GM19240 (cell line): ENCODE measurements around the gene STARD7.
"Not testable (repeated sequence)": the region's sequence is repeated elsewhere in the genome, so short reads cannot be mapped to it uniquely, and the experiment has no call there.

Experiments
- DNase-seq: peaks from one replicate; pipeline ENCODE4 v3.0.0; 2011; ENCODE audit warnings: low spot score; ENCODE audit not compliant: insufficient read length

The STARD7 gene

DNA sequence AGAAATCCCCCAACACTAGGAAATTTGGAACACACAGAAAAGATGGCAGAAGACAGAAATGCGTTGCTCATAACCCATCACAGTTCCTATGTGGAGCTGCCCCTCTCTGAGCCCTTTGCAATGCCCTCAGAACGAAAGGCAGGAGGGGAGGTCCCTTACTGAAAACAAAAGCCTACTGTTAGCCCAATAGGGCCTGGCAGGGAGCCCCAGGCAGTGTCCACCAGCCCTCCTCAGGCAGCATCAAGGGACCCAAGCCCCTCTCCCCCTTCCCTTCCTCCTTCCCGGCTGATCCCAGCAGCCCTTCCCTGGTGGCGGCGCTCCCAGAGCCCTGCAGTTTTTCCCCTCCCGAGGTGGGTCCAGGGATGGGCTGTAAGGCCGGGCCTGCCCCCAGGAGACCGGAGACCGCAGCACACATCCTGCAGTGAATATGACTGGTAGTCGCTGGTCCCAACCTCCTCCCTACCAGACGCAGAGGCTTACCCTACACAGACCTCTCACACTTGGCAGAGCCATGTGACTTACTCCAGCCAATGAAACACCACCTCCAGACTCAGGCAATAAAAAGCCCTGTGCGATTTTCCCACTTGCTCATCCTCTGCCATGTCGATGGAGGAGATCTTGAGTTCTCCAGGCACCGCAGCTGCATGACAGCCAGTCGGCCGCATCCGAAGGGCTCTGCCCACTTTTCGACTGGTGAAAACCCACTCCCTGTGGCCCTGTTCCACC, 44.0 kb downstream of the STARD7 start:
- DNase-seq: no peak

DNA sequence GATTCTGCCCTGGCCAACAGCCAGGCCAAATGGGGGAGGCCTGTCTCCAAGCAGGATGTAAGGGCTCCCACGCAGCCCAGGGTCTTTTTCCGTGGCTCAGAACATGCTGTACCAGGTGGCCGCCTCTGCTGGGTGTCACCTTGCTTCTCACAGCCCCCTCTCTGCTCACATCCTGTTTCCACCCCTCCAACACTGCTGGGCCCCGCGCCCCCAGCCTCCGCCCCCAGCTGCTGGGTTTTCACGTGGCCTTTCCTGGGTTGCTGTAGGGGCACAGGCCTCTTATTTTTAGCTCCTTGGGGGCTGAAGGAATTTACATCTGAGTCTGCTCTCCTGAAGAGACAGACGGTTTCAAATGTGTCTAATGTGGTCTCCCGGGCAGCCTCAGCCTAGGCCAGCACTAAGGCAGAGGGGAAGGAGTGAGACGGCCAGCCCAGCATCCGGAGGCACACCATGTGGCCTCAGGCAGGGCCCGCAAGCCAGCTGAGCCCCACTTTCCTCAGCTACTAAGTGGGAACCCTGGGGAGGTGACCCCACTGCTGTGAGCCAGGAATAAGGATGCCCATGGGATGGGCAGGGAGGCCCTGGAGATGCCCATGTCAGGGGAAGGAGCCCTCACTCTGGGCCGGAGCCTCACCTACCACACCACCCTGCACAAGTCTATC, 44.7 kb downstream of the STARD7 start:
- no peak for DNase-seq

DNA sequence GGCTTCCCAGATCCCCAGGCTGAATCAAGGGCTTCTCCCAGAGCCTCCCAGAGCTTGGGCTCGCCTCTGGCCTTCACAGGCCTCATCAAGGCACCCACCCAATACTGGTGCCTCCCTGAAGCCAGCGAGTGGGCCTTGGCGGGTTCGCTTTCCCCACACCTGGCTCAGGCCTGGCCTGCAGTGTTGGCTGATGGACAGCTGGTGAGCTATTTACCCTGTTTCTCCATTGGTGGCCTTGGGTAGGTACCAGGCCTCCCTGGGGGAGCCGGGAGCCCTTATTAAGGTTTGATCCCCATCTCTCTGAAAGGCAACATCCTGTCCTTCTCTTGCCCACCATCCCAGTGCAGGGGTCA, 45.2 kb downstream of the STARD7 start:
- no peak for DNase-seq

DNA sequence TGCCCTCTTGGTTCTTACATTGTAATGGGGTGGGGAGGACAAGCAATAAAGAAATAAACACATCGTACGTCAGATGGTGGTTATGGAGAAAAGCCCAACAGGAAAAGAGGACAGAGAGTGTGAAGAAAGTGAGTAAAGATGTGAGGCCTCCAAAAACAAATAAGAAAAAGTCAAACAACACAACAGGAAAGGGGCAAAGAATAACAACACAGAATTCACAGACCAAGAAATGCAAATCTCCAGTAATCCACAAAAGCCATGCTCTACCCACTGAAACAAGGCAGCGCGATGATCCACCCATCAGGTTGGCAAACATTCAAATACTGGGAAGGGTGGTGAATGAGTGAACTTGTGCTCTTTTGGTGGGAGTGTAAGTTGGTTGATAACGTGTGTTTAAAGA, 46.7 kb downstream of the STARD7 start:
- no peak for DNase-seq

DNA sequence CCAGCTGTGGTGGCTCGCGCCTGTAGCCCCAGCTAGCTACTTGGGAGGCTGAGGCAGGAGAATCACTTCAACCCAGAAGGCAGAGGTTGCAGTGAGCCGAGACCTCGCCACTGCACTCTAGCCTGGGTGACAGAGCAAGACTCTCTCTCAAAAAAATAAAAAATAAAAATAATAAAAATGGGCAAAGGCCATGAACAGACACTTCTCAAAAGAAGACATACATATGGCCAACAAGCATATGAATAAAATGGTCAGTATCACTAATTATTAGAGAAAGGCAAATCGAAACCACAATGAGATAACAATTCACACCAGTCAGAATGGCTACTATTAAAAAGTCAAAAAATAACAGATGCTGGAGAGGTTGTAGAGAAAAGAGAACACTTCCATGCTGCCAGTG, 48.3 kb downstream of the STARD7 start:
- not testable (repeated sequence) for DNase-seq

DNA sequence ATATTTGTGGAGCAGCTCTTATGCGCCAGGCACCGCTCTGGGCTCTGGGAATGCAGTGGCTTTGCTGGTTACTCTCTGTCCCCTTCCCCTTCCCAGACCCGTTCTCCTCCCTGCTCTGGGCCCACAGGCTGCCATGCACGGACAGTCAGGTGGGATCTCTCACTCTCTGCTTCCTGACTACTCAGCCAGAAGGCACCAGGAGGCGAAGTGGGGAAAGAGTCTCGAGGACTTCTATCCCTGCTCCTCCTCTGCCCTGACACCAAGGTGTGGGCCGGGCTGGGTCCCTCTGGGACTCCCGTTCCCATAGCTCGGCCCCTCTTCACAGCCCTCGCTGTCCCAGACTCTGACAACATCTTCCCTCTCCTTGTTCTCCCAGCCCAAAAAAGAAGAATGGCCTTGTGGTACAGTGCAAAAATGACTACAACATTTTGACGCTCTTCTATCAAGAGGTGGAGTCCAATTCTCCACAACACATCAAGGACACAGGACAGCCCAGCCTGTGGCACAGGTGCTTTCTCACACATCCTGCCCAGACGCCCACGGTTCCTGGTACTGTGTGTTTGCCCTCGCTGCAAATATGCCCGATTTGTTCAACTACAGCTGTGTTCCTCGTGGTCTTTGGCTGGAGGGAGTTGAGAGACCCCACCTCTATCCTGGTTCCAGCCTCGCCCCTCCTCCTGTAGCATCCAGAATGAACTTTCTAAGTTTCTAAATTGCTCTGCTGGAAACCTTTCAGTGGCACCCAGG, 49.4 kb downstream of the STARD7 start:
- DNase-seq: no peak

DNA sequence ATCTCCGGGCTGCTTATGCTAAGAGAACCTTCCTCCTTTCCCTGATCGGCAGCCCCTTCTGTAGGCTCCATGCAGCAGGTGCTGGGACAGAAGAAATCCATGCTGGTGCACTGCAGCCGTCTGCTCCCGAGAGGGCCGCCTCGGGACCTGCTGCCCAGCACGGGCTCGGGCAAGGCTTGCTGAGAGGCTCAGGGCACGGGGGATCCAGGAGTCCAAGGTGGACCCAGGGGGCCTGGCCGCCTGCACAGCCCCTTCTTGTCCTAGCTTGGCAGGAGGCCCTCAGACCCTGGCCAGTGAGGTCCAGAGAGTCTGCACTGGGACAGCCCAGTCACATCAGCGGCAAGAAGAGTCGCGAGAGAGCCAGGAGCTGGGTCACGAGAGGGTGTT, 50.1 kb downstream of the STARD7 start:
- no peak for DNase-seq

DNA sequence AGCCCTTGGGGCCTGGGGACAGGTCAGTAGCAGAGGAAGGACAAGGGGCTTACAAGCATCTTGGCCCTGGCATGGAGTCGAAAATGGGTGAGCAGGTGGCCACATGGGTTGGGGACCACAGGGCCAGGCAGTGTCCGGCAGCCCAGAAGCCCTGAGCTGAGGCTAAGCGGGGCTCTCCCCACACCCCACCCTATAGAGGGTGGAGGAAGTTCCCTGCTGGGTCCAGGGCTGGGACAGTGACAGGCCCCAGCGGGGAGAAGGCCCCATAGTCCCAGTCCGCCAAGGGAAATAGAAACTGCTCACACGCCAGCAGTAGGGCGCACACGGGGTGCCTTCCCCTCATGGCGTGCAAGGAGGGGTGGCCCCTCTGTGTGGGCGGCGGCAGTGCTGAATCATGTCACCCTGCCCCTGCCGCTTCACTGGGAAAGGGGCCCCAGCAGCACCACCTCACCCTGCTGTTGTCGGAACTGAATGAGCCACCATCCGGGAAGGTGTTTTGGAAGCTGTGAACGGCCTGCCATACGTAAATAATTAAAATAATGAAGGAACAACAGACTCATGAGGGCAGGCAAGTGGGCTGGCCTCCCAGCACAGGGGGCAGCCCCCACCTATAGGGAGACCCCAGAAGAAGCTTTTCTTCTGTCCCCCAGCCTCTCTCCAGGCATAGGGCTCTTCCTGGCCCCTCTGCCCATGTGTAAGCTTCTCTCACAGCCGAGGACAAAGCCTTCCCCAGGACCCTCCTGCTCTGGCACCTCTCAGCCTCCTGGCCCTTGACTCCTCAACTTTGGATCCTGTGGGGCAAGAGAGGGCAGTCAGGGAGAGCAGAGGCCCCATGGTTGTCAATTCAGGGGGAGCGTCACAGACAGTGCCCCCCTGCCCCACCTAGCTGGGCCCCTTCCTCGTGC, 50.7 kb downstream of the STARD7 start:
- no peak for DNase-seq

DNA sequence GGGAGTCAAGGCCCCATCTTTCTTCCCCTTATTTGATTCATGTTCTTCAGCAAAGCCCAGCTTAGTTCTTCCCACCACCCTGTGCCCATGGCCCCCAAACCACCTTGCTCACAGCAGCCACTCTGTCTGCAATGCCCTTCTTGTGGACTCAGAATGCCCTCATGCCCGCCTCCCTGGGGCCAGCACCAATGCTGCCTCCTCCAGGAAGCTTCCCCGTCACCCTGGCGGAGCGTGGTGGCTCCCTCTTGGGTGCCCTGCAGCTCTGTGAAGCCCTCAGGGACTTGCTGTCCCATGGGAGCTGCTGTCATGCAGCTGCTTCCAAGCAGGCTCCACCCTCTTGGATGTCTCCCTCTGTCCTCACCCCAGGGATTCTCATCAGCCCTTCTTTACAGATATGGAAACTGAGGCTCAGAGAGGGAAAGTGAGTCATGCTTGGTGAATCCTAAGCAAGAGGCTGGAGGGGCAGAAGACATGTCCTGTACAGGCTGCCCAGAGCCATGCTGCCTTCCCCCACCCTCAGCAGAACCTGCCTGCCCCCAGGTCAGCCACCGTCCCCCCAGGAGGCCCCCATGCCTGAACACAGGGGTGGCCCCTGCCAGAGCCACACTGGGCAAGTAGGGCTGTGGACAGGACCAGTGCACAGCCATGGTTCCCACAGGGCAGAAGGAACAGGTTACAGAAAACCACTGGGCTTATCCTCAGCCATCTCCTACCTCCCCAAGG, 51.5 kb downstream of the STARD7 start:
- DNase-seq: no peak

DNA sequence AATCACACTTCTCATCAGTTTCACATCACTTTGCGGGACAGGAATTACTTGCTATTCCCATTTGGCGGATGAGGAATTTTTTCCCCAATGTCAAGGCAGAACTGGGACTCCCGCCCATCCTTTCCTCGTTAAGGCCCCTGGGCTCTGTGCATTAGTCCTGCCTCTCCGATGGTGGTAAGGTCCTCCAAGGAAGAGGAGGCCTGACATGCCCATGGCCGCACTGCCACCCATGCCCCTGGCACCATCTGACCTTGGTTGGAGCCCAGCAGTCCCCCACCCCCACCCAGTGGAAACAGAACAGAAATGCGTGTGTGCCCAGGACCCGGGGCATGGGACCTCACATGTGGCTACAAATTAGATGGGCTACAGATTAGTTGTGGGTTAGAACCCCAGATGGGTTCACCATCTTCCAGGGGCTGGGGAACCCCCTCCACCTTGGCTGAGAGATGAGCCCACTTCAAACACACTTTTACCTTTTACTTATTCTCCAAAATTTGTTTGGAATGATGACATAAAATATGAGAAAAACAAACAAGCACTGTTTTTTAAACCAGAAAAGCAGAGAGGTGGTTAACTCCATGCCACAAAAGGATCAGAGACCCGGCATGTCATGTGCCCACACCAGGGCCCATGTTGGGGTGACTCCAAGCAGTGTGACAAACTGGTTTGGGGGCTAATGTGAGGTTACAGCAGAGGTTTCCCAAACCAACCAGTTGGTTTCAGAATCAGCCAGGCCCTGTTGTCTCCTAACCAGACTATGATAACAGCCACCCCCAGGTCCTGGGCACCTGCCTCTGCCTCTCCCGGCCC, 52.4 kb downstream of the STARD7 start:
- DNase-seq: no peak

DNA sequence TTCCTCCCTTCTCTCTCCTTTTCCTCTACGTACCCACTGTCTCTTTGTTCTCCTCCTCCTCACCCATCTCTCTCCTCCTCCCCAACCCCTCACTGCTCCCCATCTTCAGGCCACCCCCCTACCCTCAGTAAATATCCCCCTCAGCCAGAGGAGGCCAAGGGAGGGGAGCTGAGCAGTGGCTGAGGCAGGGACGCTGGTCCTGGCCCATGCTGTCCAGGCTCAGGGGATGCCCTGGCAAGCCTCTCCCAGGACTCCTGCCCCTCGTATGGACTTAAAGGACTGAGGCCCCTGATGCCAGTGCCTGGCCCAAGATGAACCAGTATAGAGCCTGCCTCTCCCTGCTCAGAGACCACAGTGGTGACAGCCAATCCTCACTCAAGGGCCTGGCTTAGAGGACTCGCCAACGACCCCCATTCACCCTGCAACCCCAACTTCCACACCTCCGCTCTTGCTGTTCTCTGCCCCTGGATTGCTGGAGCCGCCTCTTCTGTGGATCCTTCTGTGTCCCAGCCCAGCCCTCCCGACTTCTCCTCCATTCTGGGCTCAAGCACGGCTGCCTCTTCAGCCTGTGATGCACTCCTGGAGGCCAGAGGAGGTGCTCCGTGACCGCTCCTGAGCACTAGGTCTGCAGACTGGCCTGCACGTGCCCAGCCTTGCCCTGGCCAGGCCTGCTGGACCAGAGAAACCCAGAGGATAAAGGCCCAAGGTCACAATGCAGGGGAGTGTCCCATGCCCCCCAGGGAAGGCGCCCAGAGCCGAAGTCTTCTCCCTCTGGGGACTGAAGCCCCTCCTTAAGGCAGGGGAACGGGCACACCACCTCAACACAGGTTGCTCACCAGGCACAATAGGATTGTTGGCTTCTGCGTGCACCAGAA, 53.9 kb downstream of the STARD7 start:
- DNase-seq: no peak

DNA sequence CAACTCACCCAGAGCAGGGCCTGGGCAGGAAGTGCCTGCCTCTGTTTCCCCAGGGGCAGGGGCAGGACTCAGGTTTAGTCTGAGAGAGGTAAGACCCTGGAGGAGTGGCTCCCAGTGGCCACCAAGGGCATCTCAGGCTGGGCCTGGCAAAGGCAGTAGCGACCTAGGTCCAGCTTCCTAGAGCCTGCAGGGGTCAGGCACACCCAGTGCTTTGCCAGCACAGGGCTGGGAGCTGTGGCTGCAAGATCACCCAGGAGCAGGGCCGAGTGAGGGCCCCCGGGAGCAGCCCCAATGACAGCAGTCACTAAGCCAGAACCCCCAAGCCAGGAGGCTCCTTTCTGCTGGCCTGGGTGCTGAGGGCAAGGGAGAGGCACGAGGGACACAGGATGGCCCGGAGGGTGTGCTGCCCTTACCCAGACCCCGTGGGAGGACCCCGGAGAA, 54.6 kb downstream of the STARD7 start:
- DNase-seq: no peak

DNA sequence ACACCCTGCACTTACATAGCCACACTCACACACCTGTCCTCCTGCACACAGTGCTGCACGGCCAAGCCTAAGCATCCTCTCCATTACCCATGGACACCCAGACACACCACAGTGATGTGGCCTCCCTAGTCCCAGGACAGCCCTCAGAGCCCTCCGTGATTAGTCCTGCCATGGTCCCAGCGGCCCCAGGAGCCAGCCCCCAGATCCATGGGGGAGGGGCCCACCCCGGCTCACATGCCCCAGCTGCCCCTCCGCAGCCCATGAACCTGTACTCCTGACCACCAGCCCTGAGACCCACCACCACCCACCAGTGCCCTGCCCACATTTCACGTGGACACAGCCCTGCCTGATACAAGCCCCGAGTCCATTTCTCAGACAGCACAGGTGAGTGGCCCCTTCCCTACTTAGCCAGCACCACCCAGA, 55.3 kb downstream of the STARD7 start:
- DNase-seq: no peak

DNA sequence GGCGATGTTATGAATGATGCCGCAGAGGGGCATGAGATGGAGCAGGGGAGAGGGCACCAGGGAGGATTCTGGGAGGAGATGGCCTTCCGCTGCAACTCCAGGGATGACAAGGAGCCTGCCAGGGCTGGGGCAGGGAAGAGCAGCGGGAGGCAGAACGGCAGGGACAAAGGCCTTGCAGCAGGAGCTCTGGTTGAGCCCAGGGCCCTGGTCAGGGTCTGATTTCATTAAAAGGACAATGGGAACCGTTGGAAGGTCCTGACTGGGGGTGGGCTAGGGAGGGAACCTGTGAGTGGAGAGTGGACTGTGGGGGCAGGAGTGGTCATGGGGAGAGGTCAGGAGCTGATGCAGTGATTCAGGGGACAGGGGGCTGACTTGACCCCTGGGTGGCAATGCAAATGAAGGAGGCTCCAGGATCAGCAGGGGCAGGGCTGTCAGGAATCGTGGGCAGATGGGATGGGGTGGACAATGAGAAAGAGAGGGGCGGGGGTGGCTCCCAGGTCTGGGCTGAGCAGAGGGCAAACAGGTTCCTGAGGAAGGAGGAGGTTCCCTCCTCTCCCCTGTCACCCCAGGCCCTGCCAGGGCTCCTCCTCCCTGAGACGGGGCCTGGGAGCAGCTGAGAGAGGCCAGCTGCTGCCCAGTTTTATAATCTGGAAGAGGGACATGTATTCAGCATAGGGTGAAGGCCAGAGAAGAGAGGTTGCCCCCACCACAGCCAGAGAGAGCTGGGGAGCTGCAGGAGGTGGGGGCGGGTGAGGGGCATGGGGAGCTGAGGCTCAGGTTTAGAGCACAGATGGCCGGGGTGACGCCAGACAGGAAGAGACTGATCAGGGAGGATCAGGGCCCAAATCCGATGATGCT, 56.1 kb downstream of the STARD7 start:
- no peak for DNase-seq

DNA sequence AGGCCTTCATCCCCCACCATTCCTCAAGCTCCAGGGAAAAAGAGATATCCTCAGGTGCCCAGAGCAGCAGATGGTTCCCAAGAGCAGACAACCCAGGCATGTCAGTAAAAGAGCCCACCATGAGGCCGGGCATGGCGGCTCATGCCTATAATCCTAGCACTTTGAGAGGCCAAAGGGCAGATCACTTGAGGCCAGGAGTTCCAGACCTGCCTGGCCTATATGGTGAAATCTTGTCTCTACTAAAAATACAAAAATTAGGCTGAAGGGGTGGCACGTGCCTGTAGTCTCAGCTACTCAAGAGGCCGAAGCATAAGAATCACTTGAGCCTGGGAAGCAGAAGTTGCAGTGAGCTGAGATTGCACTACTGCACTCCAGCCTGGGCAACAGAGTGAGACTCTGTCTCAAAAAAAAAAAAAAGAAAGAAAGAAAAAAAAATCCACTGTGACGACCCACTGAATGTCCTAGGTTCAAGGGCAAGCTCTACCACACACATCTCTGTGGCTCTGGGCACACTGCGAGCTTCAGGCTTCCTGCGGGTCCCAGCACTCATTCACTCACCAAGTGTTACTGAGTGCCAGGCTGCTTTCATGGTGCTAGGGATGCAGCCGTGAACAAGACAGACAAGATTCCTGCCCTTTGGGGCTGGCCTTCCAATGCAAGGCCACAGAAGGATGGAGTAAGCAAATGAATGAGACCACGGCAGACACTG, 56.9 kb downstream of the STARD7 start:
- DNase-seq: no peak

DNA sequence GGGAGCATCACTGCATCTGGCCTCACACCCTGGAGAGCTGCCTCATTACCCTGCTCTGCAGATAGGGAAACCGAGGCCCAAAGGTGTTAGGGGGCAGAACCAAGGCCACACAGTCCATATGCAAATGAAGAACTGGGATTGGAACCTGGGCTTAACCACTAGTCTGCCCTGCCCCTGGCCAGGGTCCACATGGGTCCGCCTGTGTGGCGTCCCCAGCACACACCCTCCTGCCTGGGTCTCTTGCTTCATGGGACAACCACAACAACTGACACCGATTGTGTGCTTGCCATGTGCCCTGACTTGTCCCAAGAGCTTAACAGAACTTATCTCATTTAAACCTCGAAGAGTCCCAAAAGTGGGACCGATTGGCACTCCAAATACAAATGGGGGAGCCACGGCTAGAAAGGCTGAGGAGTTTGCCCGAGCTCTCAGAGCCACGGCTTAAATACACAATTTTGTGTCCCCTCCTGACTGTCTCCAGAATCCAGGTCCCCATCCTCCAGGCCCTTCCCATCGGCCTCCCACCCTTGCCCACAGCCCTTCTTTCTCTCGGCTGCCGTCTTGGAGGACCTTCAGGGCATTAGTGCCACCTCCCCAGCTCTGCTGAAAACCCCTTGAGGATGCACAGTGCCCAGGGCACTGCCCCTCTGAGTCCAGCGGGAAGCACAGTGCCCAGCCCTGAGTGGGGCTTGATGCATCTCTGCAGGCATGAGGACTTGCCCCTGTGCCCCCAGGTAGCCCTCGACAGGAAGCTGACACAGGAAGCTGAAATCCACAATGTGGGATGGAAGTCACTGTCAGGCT, 57.6 kb downstream of the STARD7 start:
- no peak for DNase-seq
